Tibial nerve (tissue), 3 donors: ENCODE measurements around the gene TRIP12.

ENCODE experiments used
- CTCF ChIP-seq, 5 experiments: fragments of 200-600 bp in 3 of 5; fragments of 450-650 bp in 2 of 5; sonication (generic) in 3 of 5; IDR thresholded peaks; one replicate each; pipeline ENCODE4 v1.5.1; 2016 to 2019; ENCODE audit warnings: antibody characterized with exemption in 5 of 5, mild to moderate bottlenecking in 3 of 5, moderate library complexity in 2 of 5
- POLR2A ChIP-seq, 2 donors: fragments of 450-650 bp; IDR thresholded peaks; one replicate each; pipeline ENCODE4 v1.6.1; 2017; ENCODE audit warnings: antibody characterized with exemption in 2 of 2, mild to moderate bottlenecking in 2 of 2, moderate library complexity in 2 of 2

DNA sequence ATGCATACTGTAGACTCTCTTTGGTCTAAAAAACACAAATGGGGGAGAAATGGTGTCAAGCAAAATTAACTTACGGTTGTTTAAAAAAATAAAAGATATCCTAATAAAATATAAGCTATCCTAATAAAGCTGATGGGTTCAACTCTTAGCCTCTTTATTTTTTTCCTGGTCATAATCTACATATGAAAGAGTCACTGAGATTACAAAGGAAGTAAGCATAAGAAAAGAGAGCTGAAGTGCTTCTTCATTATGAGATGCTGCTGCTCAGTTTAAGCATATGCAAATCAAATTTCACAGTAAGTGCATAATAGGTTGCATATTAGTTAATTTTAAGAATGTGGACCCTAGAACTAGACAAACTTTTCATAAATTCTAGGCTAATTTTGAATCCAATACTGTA is 147.6 kb downstream of the TRIP12 start:
- no peak for TF ChIP-seq CTCF (IDR thresholded peaks at IDR 0.05)
- TF ChIP-seq POLR2A (IDR thresholded peaks at IDR 0.05): no peak
